Chondrocyte (in vitro differentiated cells): Measurements from ENCODE around the gene C1QTNF6. TPM values are rescaled to one million over a fixed set of nuclear protein-coding genes. Genes with fewer than 3 reads are reported as not detected.
A peak's percentile ranks its signal among the peaks of the same experiment; 100 is the strongest.

Experiments
- DNase-seq: peaks from one replicate; pipeline ENCODE4 v3.0.0; 2021; ENCODE audit warnings: mixed read lengths, low spot score
- H3K27ac Mint-ChIP-seq: one replicate; pipeline ENCODE4 v1.8.0; 2021; ENCODE audit warnings: mild to moderate bottlenecking, moderate library complexity, mixed read lengths; ENCODE audit not compliant: unreplicated experiment
- H3K27me3 Mint-ChIP-seq: 2 replicates; pipeline ENCODE4 v1.8.0; 2021; ENCODE audit warnings: low read depth, mixed read lengths
- H3K36me3 Mint-ChIP-seq: 2 replicates; pipeline ENCODE4 v1.8.0; 2021; ENCODE audit warnings: low read depth, mixed read lengths
- H3K4me1 Mint-ChIP-seq: 2 replicates; pipeline ENCODE4 v1.8.0; 2021; ENCODE audit warnings: low read depth, mild to moderate bottlenecking, mixed read lengths
- H3K4me3 Mint-ChIP-seq: one replicate; pipeline ENCODE4 v1.8.0; 2021; ENCODE audit warnings: mild to moderate bottlenecking, moderate library complexity, mixed read lengths; ENCODE audit not compliant: unreplicated experiment
- H3K9me3 Mint-ChIP-seq: 2 replicates; pipeline ENCODE4 v1.8.0; 2021; ENCODE audit warnings: low read depth, mixed read lengths
- total RNA-seq: library from RNA; stranded (reverse); gene quantifications from 3 replicates; pipeline ENCODE4 v1.2.1, GENCODE V29; 2021
- TF ChIP-seq, protein P1 (sequence below): fragments of 200-600 bp; sonication (generic); IDR thresholded peaks from 2 replicates; pipeline ENCODE4 v1.5.0; 2021; ENCODE audit warnings: antibody characterized with exemption, mild to moderate bottlenecking, moderate library complexity

The C1QTNF6 gene
- total RNA-seq, 1 donor from 2014 or later: 11.3 TPM

DNA sequence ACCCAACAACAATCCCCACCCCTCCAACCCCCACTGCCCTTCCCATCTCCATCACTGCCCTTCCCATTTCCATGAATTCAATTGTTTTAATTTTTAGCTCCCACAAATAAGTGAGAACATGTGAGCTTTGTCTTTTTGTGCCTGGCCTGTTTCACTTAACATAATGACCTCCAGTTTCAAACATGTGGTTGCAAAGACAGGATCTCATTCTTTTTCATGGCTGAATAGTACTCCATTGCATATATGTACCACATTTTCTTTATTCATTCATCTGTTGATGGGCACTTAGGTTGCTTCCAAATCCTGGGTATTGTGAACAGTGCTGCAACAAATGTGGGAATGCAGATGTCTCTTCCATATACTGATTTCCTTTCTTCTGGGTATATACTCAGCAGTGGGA lies 37.3 kb downstream of the C1QTNF6 start:
- Mint-ChIP-seq H3K27me3 (peaks cover 24% of the 10 kb centered on the region), H3K4me1 (no peaks in the 10 kb centered on the region), H3K27ac (no peak overlapping the region), H3K36me3 (peaks cover 3% of the 10 kb centered on the region), H3K4me3 (no peak overlapping the region), H3K9me3 (peaks cover 18% of the 10 kb centered on the region)
- TF ChIP-seq, protein P1, sequence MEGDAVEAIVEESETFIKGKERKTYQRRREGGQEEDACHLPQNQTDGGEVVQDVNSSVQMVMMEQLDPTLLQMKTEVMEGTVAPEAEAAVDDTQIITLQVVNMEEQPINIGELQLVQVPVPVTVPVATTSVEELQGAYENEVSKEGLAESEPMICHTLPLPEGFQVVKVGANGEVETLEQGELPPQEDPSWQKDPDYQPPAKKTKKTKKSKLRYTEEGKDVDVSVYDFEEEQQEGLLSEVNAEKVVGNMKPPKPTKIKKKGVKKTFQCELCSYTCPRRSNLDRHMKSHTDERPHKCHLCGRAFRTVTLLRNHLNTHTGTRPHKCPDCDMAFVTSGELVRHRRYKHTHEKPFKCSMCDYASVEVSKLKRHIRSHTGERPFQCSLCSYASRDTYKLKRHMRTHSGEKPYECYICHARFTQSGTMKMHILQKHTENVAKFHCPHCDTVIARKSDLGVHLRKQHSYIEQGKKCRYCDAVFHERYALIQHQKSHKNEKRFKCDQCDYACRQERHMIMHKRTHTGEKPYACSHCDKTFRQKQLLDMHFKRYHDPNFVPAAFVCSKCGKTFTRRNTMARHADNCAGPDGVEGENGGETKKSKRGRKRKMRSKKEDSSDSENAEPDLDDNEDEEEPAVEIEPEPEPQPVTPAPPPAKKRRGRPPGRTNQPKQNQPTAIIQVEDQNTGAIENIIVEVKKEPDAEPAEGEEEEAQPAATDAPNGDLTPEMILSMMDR: no peak
- DNase-seq: no peak

DNA sequence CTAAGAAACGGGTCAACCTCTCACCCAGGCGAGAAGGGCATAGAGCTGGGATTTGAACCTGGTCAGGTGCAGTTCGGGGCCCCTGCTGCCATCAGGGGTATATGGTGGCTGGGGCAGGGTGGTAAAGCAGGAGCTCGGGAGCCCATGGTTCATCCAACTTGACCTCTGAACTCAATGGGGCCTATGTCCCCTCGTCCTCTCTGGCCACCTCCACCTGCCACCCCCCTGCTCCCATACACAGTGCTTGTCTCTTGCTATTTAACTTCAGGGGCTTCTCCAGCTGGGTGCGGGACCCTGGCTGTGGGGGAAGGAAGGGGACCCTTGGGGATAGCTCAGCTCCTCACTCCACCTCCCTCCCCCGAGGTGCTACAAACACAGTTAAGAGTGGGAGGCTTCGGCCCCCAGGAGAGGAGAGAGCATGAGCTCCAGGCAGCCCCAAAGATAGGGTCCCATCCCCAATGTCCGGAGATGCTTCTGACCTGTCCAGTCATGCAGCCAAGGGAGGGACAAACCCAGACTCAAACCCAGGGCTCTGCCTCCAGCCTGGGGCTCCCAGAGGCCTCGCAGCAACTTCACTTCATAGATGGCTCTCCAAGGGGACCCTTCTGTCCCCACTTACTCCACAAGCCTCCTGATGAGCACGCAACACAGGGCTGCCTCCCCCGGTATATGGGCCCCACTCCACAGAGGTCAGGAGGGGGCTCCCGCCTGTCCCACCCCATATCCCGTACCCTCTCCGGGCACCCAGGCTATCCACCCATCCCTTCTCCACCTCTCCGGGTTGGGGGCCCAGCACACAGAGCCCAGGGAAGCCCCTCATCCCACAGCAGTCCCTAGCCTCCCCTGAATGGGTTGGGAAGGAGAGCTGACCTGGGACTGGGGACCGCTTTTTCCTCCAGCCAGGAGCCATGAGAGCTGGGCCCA lies 39.0 kb downstream of the C1QTNF6 start:
- H3K4me1 Mint-ChIP-seq: no peaks in the 10 kb centered on the region
- H3K36me3 Mint-ChIP-seq: no peaks in the 10 kb centered on the region
- no peak overlapping the region for H3K27ac Mint-ChIP-seq

DNA sequence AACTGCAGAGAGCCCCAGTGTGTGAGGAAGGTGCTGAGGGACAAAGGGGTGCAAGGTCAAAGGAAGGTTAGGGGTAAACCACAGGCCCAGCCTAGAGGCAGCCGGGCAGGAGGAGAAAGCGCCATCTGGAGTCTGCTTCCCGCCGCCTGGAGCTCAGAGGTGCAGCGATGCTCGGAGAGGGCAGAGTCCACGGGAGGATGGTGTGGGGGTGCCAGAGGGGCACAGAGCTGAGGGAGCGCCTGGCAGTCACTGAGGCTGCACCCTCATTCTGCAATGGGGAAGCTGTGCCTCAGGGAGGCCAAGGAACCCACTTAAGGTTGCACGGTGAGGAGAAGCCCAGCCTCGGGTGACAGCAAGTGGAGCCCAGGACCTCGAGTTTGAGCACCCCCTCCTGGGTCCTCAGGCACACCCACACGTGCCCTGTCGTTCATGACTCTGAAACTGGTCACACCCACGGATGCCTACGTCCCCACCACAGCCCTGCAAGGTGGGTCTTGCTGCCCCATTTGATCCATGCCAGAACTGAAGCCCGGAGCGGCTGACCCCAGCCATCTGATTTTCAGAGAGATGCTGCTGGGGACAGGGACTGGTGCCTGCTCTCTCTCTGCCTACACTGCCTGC lies 39.9 kb downstream of the C1QTNF6 start:
- no peak overlapping the region for H3K4me3 Mint-ChIP-seq
- peaks cover 12% of the 10 kb centered on the region for H3K9me3 Mint-ChIP-seq
- H3K27ac Mint-ChIP-seq: no peak overlapping the region
- TF ChIP-seq, protein P1: no peak
- H3K36me3 Mint-ChIP-seq: no peaks in the 10 kb centered on the region
- peak; percentile 67 for DNase-seq
- peaks cover 34% of the 10 kb centered on the region for H3K27me3 Mint-ChIP-seq
- H3K4me1 Mint-ChIP-seq: no peaks in the 10 kb centered on the region

More for the DNA sequence above, 39.0 kb downstream of the C1QTNF6 start:
- peak; percentile 82 for DNase-seq
- H3K9me3 Mint-ChIP-seq: peaks cover 12% of the 10 kb centered on the region
- TF ChIP-seq, protein P1: no peak
- H3K4me3 Mint-ChIP-seq: no peak overlapping the region
- peaks cover 31% of the 10 kb centered on the region for H3K27me3 Mint-ChIP-seq

DNA sequence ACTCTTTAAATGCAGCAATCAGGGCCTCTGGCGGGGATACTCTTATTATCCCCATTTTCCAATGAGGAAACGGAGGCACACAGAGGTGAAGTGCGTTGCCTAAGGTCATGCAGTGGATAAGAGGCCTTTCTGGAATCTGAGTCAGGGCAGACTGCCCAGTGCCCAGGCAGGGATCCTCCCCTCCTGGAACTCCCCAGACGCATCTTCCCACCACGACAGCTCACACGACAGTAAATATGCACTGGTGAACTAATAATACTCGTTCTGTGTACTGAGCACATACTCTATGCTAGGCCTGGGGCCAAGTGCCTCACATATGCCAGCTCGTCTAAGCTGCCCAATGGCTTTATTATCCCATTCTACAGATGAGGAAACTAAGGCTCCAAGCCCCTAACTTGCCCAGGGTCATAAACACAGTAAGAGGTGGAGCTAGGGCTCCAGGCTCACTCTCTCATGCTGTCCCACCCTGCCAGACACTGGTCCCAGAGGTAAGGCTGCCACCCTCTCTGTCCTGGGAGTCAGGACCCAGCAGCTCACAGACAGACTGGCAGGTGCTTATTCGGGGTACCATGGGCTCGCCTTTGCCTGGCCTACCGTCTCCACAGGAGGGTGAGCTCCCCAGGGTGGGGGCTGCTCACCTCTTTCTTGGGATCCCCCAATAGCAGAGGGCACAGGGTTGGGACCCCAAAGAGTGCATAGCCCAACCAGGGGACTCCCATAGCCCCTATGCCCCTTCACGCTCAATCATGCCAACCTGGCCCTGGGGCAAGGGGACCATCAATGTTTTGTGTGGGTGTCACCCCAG lies 40.7 kb downstream of the C1QTNF6 start:
- TF ChIP-seq, protein P1: no peak
- H3K4me3 Mint-ChIP-seq: no peak overlapping the region
- no peak overlapping the region for H3K27ac Mint-ChIP-seq
- DNase-seq: peak; percentile 22
- H3K4me1 Mint-ChIP-seq: no peaks in the 10 kb centered on the region
- peaks cover 12% of the 10 kb centered on the region for H3K9me3 Mint-ChIP-seq
- H3K27me3 Mint-ChIP-seq: peaks cover 35% of the 10 kb centered on the region
- no peaks in the 10 kb centered on the region for H3K36me3 Mint-ChIP-seq
